22Rv1 (cell line): ENCODE measurements around the gene DCLK2.

Source experiments
- ZFX ChIP-seq: fragments of 450-650 bp; IDR thresholded peaks from 2 replicates; pipeline ENCODE4 v1.6.1; 2017; ENCODE audit warnings: antibody characterized with exemption, borderline replicate concordance
- TF ChIP-seq, protein P1 (sequence below): fragments of 450-650 bp; IDR thresholded peaks from 2 replicates; pipeline ENCODE4 v1.5.1; 2017; ENCODE audit warnings: mild to moderate bottlenecking

DNA sequence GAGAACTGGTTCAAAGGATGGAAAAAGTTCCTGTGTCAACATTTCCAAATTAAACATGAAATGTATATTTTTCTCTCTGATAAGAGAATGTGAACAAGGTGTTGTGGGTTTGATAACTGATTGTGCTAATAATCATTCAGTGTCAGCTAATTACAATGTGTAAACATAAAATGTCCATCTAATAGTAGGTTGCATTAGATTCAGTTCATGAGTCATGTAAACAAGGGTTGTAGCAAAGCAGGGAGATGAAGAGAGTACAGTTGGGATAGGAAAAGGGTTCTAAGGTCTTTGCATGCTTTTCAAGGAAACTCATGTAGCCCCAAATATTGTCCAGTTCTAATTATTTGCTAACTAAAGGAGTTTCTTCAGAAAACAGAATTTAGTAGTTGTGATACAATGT lies 55.4 kb downstream of the DCLK2 start:
- TF ChIP-seq, protein P1, sequence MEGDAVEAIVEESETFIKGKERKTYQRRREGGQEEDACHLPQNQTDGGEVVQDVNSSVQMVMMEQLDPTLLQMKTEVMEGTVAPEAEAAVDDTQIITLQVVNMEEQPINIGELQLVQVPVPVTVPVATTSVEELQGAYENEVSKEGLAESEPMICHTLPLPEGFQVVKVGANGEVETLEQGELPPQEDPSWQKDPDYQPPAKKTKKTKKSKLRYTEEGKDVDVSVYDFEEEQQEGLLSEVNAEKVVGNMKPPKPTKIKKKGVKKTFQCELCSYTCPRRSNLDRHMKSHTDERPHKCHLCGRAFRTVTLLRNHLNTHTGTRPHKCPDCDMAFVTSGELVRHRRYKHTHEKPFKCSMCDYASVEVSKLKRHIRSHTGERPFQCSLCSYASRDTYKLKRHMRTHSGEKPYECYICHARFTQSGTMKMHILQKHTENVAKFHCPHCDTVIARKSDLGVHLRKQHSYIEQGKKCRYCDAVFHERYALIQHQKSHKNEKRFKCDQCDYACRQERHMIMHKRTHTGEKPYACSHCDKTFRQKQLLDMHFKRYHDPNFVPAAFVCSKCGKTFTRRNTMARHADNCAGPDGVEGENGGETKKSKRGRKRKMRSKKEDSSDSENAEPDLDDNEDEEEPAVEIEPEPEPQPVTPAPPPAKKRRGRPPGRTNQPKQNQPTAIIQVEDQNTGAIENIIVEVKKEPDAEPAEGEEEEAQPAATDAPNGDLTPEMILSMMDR: no peak
- TF ChIP-seq ZFX: no peak
